Activated CD4-positive, alpha-beta T cell treated with anti-CD3 and anti-CD28 coated beads for 24 hours (primary cell): ENCODE results near the gene HOXB8.
A peak's percentile ranks its signal among the peaks of the same experiment; 100 is the strongest.

ENCODE experiments used
- DNase-seq, 2 donors: peaks; one replicate each; pipeline ENCODE4 v3.0.0-alpha.2; 2020; ENCODE audit warnings: low read depth in 2 of 2

Gene HOXB8

GRCh38 chr17:48624544-48625494 lies 9.7 kb upstream of the HOXB8 start:
- DNase-seq = no peak

- DNase-seq = no peak
These were observed 9.0 kb upstream of the HOXB8 start for GRCh38 chr17:48624118-48624517.

- no peak for DNase-seq
These were observed 8.5 kb upstream of the HOXB8 start for GRCh38 chr17:48623583-48623982.

GRCh38 chr17:48622857-48623256 lies 7.8 kb upstream of the HOXB8 start:
- no peak for DNase-seq

- DNase-seq = no peak
These were observed 6.6 kb upstream of the HOXB8 start for GRCh38 chr17:48621410-48622392.

- DNase-seq = no peak
These were observed 5.5 kb upstream of the HOXB8 start for GRCh38 chr17:48620461-48621139.

DNA sequence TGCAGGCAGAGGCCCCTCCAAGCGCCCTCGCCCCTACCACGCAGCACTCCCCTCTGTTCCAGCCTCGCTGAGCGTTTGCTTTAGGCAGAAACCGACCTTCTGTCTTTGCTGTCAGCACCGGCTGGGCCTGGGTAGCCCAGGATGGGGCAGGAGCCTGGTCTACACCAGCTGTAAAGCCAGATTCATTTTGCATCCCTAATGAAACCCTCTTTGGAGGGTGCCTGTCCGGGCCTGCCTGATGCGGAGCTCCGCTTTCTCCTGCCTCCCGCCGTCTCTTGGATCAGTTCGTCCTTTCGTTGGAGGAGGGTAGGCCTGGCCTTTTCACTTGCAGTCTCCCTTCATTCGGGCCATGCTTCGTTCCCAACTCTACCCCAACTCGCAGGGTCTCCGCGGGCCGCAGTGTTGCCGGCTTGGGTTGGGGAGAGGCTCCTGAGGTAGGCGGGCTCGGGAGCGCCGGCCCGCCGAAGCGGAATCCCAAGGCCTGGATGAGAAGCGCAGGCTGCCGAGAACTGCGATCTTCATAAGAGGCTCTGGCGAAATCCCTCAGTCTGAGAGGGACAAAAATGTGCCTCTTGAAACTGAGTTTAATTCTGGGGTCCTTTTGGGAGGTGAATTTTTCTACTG lies 4.8 kb upstream of the HOXB8 start:
- DNase-seq = no peak

DNA sequence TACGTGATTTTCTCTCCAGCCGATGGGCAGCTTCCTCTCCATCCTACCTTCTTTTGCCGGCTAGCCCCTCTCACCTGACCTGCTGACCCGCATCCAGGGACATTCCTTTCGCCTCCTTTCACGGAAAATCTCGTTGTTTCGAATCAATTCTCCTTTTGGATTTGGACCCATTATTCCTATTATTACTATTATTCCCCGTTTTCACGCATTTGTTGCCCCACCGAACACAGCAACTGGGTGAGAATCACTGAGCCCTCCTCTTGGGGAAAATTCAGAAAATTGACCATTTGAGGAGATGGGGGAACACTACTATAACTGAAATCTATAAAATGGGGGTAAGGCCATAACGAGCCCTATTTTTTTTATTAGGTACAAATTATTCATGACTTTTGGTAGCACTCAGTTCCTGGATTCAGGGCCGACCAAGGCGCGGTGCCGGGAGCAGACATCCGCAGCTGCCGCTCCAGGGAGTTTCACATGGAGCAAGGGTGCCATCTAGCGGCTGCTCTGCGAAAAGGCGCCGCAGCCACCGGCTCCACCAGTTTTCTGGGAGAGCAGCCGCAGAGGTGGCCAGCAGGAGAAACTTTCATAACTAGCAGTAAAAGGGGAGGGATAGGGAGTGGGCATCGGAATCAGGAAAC lies 3.3 kb upstream of the HOXB8 start:
- peak; percentile 76 to 80 for DNase-seq

- no peak for DNase-seq
These were observed 2.6 kb upstream of the HOXB8 start for GRCh38 chr17:48617471-48618255.

- no peak for DNase-seq
These were observed 1.8 kb upstream of the HOXB8 start for GRCh38 chr17:48616717-48617470.

DNA sequence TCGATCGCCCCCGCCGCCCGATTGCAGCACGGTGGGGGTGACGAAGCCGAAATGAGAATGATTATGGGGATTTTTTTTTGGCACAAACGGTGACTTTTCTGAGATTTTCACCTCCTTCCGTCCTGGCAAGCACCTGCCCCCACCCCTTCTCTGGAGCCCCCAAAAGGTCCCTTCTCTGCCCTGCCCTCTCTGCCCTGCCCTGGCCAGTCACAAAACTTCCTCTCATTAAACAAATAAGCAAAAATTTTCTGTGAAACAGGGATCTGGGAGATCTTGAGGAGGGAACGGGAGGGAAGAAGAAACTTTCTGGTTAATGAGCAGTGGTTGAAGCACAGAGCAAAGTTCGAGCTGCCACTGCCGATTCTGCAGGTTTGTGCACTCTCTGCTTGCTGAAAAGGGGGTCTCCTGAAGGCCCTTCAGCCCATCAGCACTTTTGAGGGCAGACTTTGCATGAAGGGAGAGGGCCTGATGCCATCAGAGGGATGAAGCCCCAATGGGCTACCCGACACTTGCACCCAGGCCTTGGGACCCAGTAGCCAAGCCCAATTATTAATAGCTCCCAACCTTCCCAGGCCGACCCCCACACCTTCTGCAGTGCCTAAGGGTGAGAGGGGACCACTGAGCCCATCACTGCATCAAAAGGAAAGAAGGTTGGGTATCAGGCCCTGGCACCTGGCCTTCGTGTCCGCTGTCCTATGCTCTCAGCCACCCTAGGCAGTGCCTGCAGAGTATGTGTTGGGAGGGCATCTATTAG lies 1.0 kb upstream of the HOXB8 start:
- DNase-seq = no peak

GRCh38 chr17:48613862-48614694 lies 1.0 kb downstream of the HOXB8 start:
- DNase-seq = no peak

DNA sequence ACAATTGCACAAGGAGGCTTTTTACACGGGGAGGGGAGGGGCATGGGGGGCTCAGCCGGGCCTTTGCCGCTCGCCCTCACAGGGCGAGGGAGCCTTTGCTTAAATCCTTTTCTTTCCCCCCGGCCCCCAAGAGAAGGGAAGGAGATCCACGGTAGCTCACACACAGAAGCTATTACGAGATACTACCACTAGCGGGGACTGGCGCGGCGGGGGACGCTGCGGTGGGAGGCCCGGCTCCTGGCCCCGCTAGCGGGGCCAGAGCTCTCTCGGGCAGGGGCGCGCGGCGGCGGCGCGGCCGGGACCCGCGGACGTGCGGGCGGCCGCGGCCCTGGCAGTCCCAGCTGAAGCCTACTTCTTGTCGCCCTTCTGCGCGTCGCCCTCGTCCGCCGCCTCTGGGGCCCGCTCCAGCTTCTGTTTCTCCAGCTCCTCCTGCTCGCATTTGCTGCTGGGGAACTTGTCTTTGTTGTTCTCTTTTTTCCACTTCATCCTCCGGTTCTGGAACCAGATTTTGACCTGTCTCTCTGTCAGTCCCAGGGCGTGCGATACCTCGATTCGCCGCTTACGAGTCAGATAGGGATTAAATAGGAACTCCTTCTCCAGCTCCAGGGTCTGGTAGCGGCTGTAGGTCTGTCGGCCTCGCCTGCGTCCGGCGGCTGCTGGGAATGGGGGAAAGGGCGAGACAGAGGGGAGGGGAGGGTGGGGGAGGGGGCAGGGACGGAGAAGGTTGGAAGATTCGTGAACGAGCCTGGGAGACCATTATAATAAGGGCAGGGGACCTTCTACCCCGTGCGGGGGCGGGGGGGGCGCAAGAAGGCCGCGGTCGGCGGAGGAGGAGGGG lies 2.0 kb downstream of the HOXB8 start:
- DNase-seq = no peak

GRCh38 chr17:48612456-48612853 lies 2.6 kb downstream of the HOXB8 start:
- no peak for DNase-seq

- DNase-seq = no peak
These were observed 3.2 kb downstream of the HOXB8 start for GRCh38 chr17:48611681-48612455.

DNA sequence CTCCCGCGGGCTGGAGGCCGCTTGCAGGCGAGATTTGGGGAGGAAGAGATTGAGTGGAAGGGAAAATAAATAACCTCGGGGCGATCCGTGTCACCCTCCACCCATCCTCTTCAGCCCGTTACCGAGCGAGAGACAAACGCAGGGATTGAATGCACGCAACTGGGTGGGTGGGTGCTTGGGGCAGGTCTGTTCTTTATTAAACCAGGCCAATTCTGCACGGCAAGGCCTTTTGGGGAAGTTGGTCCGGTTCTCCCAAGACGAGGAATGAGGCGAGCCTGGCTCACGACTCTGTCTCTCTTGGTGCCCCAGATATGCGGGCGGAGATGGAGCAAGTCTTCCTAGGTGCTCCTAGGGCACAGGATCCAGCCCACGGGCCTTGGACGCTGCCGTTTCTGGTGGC lies 3.9 kb downstream of the HOXB8 start:
- DNase-seq = no peak
